GM18873 (cell line): Measurements from ENCODE around the gene USH2A.

Source experiments
- ATAC-seq: cut with Tn5 transposase; IDR thresholded peaks from one replicate; pipeline ENCODE4 v1.9.1; 2021; ENCODE audit warnings: mild to moderate bottlenecking, moderate library complexity, moderate number of reproducible peaks; ENCODE audit not compliant: unreplicated experiment, low FRiP score

Gene USH2A

GRCh38 chr1:215625949-215626348, 797.3 kb downstream of the USH2A start:
- ATAC-seq: no peak

GRCh38 chr1:215623162-215623561, 800.1 kb downstream of the USH2A start:
- ATAC-seq: no peak

- no peak for ATAC-seq
Measured at GRCh38 chr1:215617979-215618378, 805.3 kb downstream of the USH2A start.

GRCh38 chr1:215612391-215612790, 810.9 kb downstream of the USH2A start:
- no peak for ATAC-seq

- no peak for ATAC-seq
Measured at GRCh38 chr1:215608646-215609045, 814.6 kb downstream of the USH2A start.

GRCh38 chr1:215607412-215607811, 815.8 kb downstream of the USH2A start:
- ATAC-seq: no peak

GRCh38 chr1:215606564-215607168, 816.6 kb downstream of the USH2A start:
- ATAC-seq: no peak

GRCh38 chr1:215606036-215606435, 817.2 kb downstream of the USH2A start:
- ATAC-seq: no peak

GRCh38 chr1:215605011-215605621, 818.1 kb downstream of the USH2A start:
- no peak for ATAC-seq

GRCh38 chr1:215603319-215603718, 819.9 kb downstream of the USH2A start:
- no peak for ATAC-seq

GRCh38 chr1:215601276-215601675, 822.0 kb downstream of the USH2A start:
- no peak for ATAC-seq

- ATAC-seq: no peak
Measured at GRCh38 chr1:215600867-215601266, 822.4 kb downstream of the USH2A start.

GRCh38 chr1:215600258-215600792, 822.9 kb downstream of the USH2A start:
- ATAC-seq: no peak

GRCh38 chr1:215599418-215600074, 823.7 kb downstream of the USH2A start:
- ATAC-seq: no peak

- no peak for ATAC-seq
Measured at GRCh38 chr1:215597961-215598360, 825.3 kb downstream of the USH2A start.

GRCh38 chr1:215595231-215595630, 828.0 kb downstream of the USH2A start:
- no peak for ATAC-seq

GRCh38 chr1:215594640-215595039, 828.6 kb downstream of the USH2A start:
- ATAC-seq: no peak

- no peak for ATAC-seq
Measured at GRCh38 chr1:215590779-215591491, 832.3 kb downstream of the USH2A start.

- no peak for ATAC-seq
Measured at GRCh38 chr1:215589650-215590435, 833.4 kb downstream of the USH2A start.

GRCh38 chr1:215584389-215584788, 838.9 kb downstream of the USH2A start:
- ATAC-seq: no peak
